ENCODE measurements around the gene PPFIBP1. TPM values are rescaled to one million over a fixed set of nuclear protein-coding genes. Genes with fewer than 3 reads are reported as not detected.

Gene PPFIBP1
- total and polyA plus RNA-seq, 2 of the 4 experiments (the other 2 are of a cell fraction): 30.4 to 72.2 TPM

GRCh38 chr12:27614866-27615265 lies 90.9 kb downstream of the PPFIBP1 start:
- Histone ChIP-seq H3K9ac (ENCODE audit: low read depth, low read length) (no peak overlapping the region), H3K27ac (ENCODE audit: insufficient read depth, low read length) (no peak overlapping the region)
- in situ Hi-C loops (cut with MboI; ENCODE audit: low sequenced_read_pairs): no loop called here

More at GRCh38 chr12:27614866-27615265, 90.9 kb downstream of the PPFIBP1 start:
- H2BK15ac ChIP-seq (ENCODE audit: low read depth, low read length): no peak overlapping the region
- peaks cover 34 to 75% of the 10 kb centered on the region in 2 experiments for H3K79me1 ChIP-seq (ENCODE audit: low read depth in 1 of 2, low read length in 2 of 2)
- H3K14ac ChIP-seq (replicated peaks; ENCODE audit: low read depth, low read length): no peak overlapping the region
- no peak overlapping the region for H2BK5ac ChIP-seq (ENCODE audit: low read depth, low read length, poor library complexity, severe bottlenecking)
- no peaks in the 10 kb centered on the region for H3K27me3 ChIP-seq (ENCODE audit: control insufficient read depth, insufficient read depth, low read length)
- no CpG with 5 or more reads among the region's 3 CpGs for WGBS, 2 experiments (ENCODE audit: extremely low coverage in 2 of 2, insufficient read length in 1 of 2)
- H4K5ac ChIP-seq (ENCODE audit: low read depth, low read length): no peak overlapping the region
- CTCF ChIA-PET: no interaction called here
- H3K36me3 ChIP-seq (ENCODE audit: control insufficient read depth, insufficient read depth, low read length): no peaks in the 10 kb centered on the region
- H2BK120ac ChIP-seq (ENCODE audit: low read depth, low read length): no peak overlapping the region
- H3K23ac ChIP-seq (ENCODE audit: low read depth, low read length): no peak overlapping the region
- H4K20me1 ChIP-seq (ENCODE audit: insufficient read depth, low read length): no peaks in the 10 kb centered on the region
- no peak overlapping the region for H4K91ac ChIP-seq (ENCODE audit: insufficient read depth, low read depth, low read length)
- H2AK9ac ChIP-seq (replicated peaks; ENCODE audit: low read depth, low read length, poor library complexity): no peak overlapping the region
- no TSS peak for BruUV-seq (replicated peaks)
- ATAC-seq (ENCODE audit: low read depth): no peak
- H3K56ac ChIP-seq (ENCODE audit: extremely low read depth, insufficient read depth, low read length): no peak overlapping the region
- peaks cover 10% of the 10 kb centered on the region for H3K4me1 ChIP-seq (ENCODE audit: control insufficient read depth, insufficient read depth, low read length)
- intact Hi-C loops (cut with micrococcal nuclease) (loop anchor here (5.0 kb wide), 2 partner anchors 43 to 63 kb away; no protein-coding TSS in a partner anchor), dilution Hi-C loops (cut with HindIII; ENCODE audit: low sequenced_read_pairs, unreplicated experiment) (no loop called here)
- no peaks in the 10 kb centered on the region for H3K9me3 ChIP-seq (ENCODE audit: control insufficient read depth, insufficient read depth, low read length)
- H3K4me2 ChIP-seq (ENCODE audit: low read depth, low read length): no peak overlapping the region
- no peak overlapping the region for H4K8ac ChIP-seq (ENCODE audit: low read depth in 2 of 2, low read length in 2 of 2)
- H3K18ac ChIP-seq (ENCODE audit: low read depth, low read length): no peak overlapping the region
- H2AK5ac ChIP-seq (ENCODE audit: low read depth, low read length): no peak overlapping the region
- H3K4me3 ChIP-seq (ENCODE audit: insufficient read depth, low read depth, low read length): no peak overlapping the region
- peaks cover 11% of the 10 kb centered on the region for H3K9me1 ChIP-seq (ENCODE audit: insufficient read depth, low read length)
- H2BK20ac ChIP-seq (ENCODE audit: low read depth, low read length): no peak overlapping the region
- H2AFZ ChIP-seq (replicated peaks; ENCODE audit: low read length, poor library complexity): no peak overlapping the region
- no peak for DNase-seq
- no peak for TF ChIP-seq FOS (IDR thresholded peaks at IDR 0.05; ENCODE audit: low read depth, low read length)
- no peak for TF ChIP-seq CEBPB (IDR thresholded peaks at IDR 0.05; ENCODE audit: low read depth, low read length)
- TF ChIP-seq BHLHE40 (IDR thresholded peaks at IDR 0.05; ENCODE audit: low read depth, low read length): no peak
- TF ChIP-seq CHD1 (IDR thresholded peaks at IDR 0.05; ENCODE audit: low read depth, low read length): no peak
- no peak for TF ChIP-seq NFE2L2 (IDR thresholded peaks at IDR 0.05; ENCODE audit: low read depth, low read length)
- no peak for TF ChIP-seq USF2 (IDR thresholded peaks at IDR 0.05; ENCODE audit: low read depth, low read length)
- no peak for TF ChIP-seq MAFK (IDR thresholded peaks at IDR 0.05; ENCODE audit: low read depth, low read length)
- no peak for TF ChIP-seq RCOR1 (IDR thresholded peaks at IDR 0.05; ENCODE audit: insufficient replicate concordance, low read length)
- no peak for TF ChIP-seq MAZ (IDR thresholded peaks at IDR 0.05; ENCODE audit: borderline replicate concordance, low read depth, low read length)
- POLR2A ChIA-PET (ENCODE audit: unreplicated experiment): no interaction called here
- H3K4ac ChIP-seq (ENCODE audit: low read depth, low read length): no peak overlapping the region

Measured in IMR-90 (cell line).